GM18858 (cell line): ENCODE results near the gene SERF2.
"Not testable (repeated sequence)": the region's sequence is repeated elsewhere in the genome, so short reads cannot be mapped to it uniquely, and the experiment has no call there.

Experiments used
- ATAC-seq: cut with Tn5 transposase; IDR thresholded peaks from one replicate; pipeline ENCODE4 v1.9.1; 2021; ENCODE audit not compliant: unreplicated experiment

Gene SERF2

GRCh38 chr15:43791993-43792760 is at the start of gene SERF2:
Gene SERF2 (plus strand): TSS chr15:43792320. CDS start chr15:43792377, 57 bp downstream.
- peak; percentile 79 for ATAC-seq

- ATAC-seq: peak; percentile 37
Measured at GRCh38 chr15:43746245-43746902, 45.7 kb upstream of the SERF2 start, which contains the start of gene PDIA3. Gene PDIA3 (plus strand): TSS chr15:43746438. CDS start chr15:43746540, 102 bp downstream.

DNA sequence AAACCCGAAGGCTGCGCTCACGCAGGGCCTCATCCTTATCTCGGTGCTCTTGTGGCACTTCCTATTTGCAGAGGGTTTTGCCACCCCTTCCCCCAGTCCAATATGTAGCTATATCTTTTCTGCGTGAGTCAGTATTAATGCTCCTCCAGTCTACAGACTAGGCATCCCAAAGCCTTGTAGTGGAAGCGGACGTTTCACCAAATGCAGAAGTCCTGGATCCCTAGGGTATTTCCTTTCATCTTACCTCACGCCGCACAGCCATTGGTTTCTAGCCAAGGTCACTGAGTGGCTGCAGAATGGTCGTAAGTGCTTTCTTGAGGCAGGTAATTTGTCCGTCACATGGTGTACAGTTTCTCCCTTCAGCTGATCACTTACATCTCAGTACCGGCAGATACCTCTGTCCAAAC is 45.2 kb upstream of the SERF2 start:
- ATAC-seq: not testable (repeated sequence)

- ATAC-seq: no peak
Measured at GRCh38 chr15:43748376-43748775, 43.7 kb upstream of the SERF2 start.

- ATAC-seq: peak; percentile 55
Measured at GRCh38 chr15:43749690-43750345, 42.3 kb upstream of the SERF2 start.

- no peak for ATAC-seq
Measured at GRCh38 chr15:43751885-43752284, 40.2 kb upstream of the SERF2 start.

DNA sequence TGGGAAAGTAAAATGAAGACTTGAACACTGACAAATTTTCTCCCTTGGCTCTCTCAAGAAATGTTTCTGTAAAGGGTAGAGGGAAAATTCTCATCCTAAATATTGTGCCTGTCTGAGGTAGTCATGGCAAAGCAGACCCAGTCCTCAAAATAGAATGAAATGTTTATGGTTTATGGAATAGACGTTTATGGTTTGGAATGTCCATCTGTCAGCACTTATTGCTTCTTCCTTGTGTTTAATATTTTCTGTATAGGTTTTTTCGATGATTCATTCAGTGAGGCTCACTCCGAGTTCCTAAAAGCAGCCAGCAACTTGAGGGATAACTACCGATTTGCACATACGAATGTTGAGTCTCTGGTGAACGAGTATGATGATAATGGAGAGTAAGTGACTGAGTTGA is 29.3 kb upstream of the SERF2 start:
- ATAC-seq: no peak

DNA sequence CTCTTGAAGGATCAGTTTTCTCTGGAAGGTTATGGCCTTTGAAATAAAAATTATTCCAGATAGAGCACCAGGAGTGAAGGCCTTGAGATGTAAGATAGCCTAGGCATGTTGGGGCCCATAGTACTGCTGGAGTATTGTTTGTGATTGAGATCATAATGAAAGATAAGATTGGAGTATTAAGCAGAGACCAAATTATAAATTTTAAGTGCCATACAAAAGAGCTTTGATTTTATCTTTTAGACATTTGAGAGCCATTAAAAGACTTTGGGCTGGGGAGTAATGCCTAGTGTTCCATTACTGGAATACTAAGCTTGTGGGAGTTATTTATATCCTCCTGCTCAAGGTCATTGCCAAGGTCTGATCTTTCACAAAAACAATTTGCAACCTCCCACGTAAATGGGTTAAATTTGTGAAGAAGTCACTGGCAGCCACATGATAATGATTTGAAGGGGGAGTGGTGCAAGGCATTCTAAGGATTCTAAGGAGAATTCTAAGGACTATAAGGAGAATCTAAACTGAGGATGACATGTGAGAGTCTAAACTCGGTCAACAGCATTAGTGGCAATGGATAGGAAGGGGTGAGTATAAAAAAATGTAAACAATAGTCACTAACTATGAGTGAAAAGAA is 28.2 kb upstream of the SERF2 start:
- no peak for ATAC-seq

GRCh38 chr15:43769584-43770228 is 22.4 kb upstream of the SERF2 start:
- no peak for ATAC-seq

DNA sequence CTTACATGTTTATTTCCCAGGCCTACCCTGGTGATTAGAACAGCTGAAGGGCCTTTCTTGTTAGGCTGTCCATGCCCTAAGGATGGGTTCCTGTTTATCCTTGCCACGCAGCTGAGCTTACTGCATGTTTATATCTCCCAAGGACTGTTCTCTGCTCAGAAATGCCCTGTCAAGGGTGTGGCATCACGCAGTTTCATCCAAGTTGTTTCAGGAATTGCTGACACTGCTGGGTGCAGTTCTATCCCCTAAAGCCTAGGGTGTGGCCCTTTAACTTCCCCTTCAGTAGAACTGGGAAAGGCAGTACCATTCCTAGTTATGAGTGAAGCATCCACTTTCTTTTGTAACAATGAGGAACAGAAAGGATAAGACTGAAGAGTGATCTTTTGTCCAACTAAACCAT is 20.3 kb upstream of the SERF2 start:
- no peak for ATAC-seq

- no peak for ATAC-seq
Measured at GRCh38 chr15:43772624-43773023, 19.5 kb upstream of the SERF2 start.

DNA sequence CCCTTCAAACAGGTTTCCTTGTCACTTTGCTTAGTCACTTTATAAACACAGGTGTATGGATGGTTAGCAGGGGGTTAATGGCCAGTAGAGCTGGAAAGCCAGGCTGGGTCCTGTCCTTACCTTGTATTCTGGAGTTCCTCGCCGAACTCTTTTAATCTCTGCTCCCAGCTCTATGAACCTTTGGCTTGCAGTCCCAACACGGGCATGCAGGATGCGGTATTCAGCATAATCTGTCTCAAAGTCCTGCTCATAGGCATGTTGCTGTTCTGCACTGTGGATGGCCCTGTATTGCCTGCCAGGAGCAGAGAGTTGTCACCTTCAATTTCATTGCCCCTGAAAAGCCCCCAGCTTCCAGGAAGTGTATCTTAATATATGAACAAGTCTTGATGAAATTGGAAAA is 18.1 kb upstream of the SERF2 start:
- ATAC-seq: no peak

- no peak for ATAC-seq
Measured at GRCh38 chr15:43775411-43775965, 16.6 kb upstream of the SERF2 start.

- peak; percentile 51 for ATAC-seq
Measured at GRCh38 chr15:43776101-43776717, 15.9 kb upstream of the SERF2 start.

DNA sequence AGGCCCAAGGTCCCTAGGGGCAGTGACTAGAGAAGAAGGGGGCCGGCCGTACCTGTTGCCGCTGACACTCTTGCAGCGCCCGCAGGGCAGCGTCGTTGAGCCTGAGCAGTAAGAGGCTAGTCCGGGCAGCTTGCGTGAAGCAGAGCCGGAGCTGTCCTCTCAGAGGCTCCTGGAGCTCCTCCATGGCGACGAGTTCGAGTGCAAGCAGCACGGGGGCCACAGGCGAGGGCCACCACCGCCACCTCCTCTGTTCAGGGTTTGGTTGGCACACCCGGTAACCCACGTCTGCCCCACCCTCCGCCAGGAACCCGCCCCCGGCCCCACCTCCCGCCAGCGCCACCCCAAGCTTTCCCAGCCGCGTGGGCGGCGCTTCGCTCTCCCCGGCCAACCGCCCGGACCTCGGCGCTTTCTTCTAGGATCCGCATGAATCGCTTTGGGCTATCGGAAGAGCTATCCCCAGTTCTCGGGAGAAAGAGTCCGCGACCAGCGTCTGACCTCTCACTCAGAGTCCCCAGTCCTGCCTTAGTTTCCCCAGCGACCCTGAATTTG is 15.3 kb upstream of the SERF2 start, which contains the start of gene ELL3:
Gene ELL3 (minus strand): TSS at position 249 of the 549 bp plus-strand sequence. CDS start 65 bp downstream, at position 184.
- ATAC-seq: peak; percentile 8

DNA sequence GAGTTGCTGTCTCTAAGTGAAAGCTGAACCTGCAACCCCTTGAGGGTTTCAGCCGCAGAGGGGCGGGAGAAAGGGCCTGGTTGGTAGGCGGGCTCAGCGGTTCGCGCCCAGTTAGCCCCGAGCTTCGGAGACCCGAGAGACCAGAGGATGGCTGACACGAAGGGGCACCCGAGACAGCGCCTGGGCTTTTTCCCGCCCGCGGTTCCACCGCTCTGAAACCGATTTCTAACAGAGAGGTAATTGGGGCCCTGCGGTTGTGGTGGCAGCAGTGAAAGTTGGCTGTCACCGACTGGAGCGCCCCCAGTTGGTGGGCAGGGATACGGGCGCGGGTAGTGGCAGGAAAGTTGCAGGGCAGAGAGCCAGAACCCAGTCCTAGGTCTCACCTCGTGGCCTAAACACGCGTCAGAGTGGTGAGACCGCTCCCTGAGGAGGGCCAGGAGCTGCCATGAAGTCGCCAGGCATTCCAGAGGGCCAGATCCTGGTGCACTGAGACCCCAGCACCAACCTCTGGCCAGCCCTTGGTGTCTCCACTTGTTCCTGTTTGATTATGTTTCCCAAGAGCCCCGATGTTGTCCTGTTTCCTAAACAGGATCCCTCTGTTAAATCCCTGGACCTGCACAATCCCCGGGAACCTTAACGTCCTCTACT is 14.7 kb upstream of the SERF2 start:
- peak; percentile 33 for ATAC-seq

DNA sequence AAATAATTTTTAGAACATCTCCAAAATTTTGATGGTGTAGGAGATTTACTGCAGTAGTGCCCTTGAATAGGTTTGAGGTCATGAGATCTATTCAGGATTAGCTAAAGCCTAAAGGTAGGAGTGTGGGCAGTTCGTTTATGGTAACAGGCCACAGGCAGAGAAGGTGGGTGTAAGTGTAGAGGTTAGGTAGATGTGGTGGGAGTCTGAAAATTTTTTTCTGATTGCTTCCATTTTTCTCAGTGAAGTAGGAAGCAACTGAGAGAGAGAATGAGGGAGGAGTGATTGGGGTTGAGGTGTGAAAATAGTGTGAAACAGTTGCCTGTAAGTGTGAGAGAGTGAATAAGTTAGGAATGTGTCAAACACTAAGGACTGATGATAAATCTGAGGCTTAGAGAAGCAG is 13.1 kb upstream of the SERF2 start:
- no peak for ATAC-seq

- ATAC-seq: no peak
Measured at GRCh38 chr15:43789409-43789808, 2.7 kb upstream of the SERF2 start.

DNA sequence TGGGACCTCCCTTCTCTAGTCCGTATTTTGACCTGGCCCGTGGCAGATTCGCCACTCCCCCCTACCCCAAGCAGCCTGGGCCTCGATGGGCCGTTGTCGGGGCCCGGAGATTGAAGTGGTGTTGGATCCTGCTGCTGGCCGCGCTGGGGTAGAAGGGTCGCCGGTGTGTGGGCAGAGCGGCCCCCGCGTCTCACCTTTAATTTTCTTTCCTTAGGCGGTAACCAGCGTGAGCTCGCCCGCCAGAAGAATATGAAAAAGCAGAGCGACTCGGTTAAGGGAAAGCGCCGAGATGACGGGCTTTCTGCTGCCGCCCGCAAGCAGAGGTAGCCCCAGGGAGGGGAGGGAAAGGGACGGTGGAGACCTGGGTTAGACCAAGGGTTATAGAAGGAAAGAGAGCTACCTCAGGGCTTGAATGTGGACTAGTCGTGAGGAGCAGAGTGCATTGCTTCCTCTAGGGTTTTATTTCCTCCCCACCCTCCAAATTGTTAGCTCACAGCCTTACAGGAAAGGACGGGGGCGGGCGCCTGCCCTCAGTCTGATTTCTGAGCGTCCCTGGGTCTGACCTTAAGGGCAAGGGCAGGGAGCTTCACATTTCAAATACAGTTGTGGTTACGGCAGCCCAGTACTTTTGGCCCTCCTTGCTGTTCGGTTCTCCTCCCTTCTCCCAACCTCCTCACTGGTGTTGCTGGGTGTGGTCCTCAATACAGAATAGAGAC is 799 bp downstream of the SERF2 start:
- no peak for ATAC-seq
